AG09309 (cell line): ENCODE data around the gene DNAAF9.

Source experiments
- DNase-seq: peaks from one replicate; pipeline ENCODE4 v3.0.0-alpha.2; 2010; ENCODE audit warnings: low read depth
- H3K4me3 ChIP-seq: 2 replicates; pipeline ENCODE4 v1.5.1; 2011; ENCODE audit warnings: mild to moderate bottlenecking, low read depth, low read length, moderate library complexity; ENCODE audit not compliant: control insufficient read depth
- CTCF ChIP-seq: IDR thresholded peaks from 2 replicates; pipeline ENCODE4 v1.5.1; 2011; ENCODE audit warnings: mild to moderate bottlenecking, low read depth, low read length, inconsistent platforms; ENCODE audit not compliant: insufficient read depth, control insufficient read depth; ENCODE audit errors: missing control alignments

Gene DNAAF9

GRCh38 chr20:3398681-3399252 is 8.7 kb downstream of the DNAAF9 start:
- no peak for DNase-seq
- no peak for TF ChIP-seq CTCF
- no peak overlapping the region for H3K4me3 ChIP-seq

- TF ChIP-seq CTCF, result no peak
- no peak overlapping the region for H3K4me3 ChIP-seq
- no peak for DNase-seq
Observed at GRCh38 chr20:3396492-3396891, 11.0 kb downstream of the DNAAF9 start.

GRCh38 chr20:3392756-3393155 is 14.7 kb downstream of the DNAAF9 start:
- no peak for TF ChIP-seq CTCF
- DNase-seq, result no peak

GRCh38 chr20:3390759-3391425 is 16.6 kb downstream of the DNAAF9 start:
- no peak for TF ChIP-seq CTCF
- no peak overlapping the region for H3K4me3 ChIP-seq
- DNase-seq, result no peak

More at GRCh38 chr20:3392756-3393155, 14.7 kb downstream of the DNAAF9 start:
- H3K4me3 ChIP-seq, result no peak overlapping the region

GRCh38 chr20:3383878-3384495 is 23.5 kb downstream of the DNAAF9 start:
- DNase-seq, result no peak
- H3K4me3 ChIP-seq, result no peak overlapping the region
- no peak for TF ChIP-seq CTCF

GRCh38 chr20:3382836-3383235 is 24.6 kb downstream of the DNAAF9 start:
- no peak for TF ChIP-seq CTCF
- H3K4me3 ChIP-seq, result no peak overlapping the region
- no peak for DNase-seq
